ENCODE data around the gene DLG4. TPM values are rescaled to one million over a fixed set of nuclear protein-coding genes. Genes with fewer than 3 reads are reported as not detected.

The DLG4 gene
- polyA plus RNA-seq, 4 donors, result 25.8 to 50.7 (median 41.7) TPM

Other genes starting within 250 kb of the DLG4 start
- 1 to 10 TPM; 1.2 to 3.2 (median 2.1) TPM for gene ALOX12, start 223.8 kb downstream of the DLG4 start, polyA plus RNA-seq (ENCODE audit: insufficient read length in 4 of 4)
- 100 to 1,000 TPM; 108 to 194 (median 188) TPM for gene RNASEK, start 207.2 kb downstream of the DLG4 start, polyA plus RNA-seq (ENCODE audit: insufficient read length in 4 of 4)
- gene BCL6B, start 196.8 kb downstream of the DLG4 start, polyA plus RNA-seq (ENCODE audit: insufficient read length in 4 of 4), result 10 to 100 TPM; 20.0 to 25.0 (median 23.9) TPM
- 1 to 10 TPM; 1.5 to 3.8 (median 3.0) TPM for gene SLC16A13, start 183.8 kb downstream of the DLG4 start, polyA plus RNA-seq (ENCODE audit: insufficient read length in 4 of 4)
- under 1 TPM; 0.37 to 0.93 (median 0.45) TPM for gene SLC16A11, start 175.7 kb downstream of the DLG4 start, polyA plus RNA-seq (ENCODE audit: insufficient read length in 4 of 4)
- gene CLEC10A, start 139.6 kb downstream of the DLG4 start, polyA plus RNA-seq (ENCODE audit: insufficient read length in 4 of 4), result 1 to 10 TPM in 3 of 4 donors, under 1 TPM in 1; 0.99 to 2.0 (median 1.1) TPM
- gene ASGR2, start 105.0 kb downstream of the DLG4 start, polyA plus RNA-seq (ENCODE audit: insufficient read length in 4 of 4), result 1 to 10 TPM in 3 of 4 donors, under 1 TPM in 1; 0.92 to 2.0 (median 1.7) TPM
- 1 to 10 TPM; 3.9 to 7.9 (median 5.9) TPM for gene ASGR1, start 40.5 kb downstream of the DLG4 start, polyA plus RNA-seq (ENCODE audit: insufficient read length in 4 of 4)
- gene ACADVL, start 102 bp upstream of the DLG4 start, polyA plus RNA-seq (ENCODE audit: insufficient read length in 4 of 4), result 100 to 1,000 TPM; 318 to 561 (median 453) TPM
- 10 to 100 TPM; 46.3 to 70.6 (median 51.4) TPM for gene DVL2, start 14.7 kb upstream of the DLG4 start, polyA plus RNA-seq (ENCODE audit: insufficient read length in 4 of 4)
- 10 to 100 TPM; 39.1 to 62.6 (median 52.5) TPM for gene PHF23, start 19.6 kb upstream of the DLG4 start, polyA plus RNA-seq (ENCODE audit: insufficient read length in 4 of 4)
- gene GABARAP, start 22.6 kb upstream of the DLG4 start, polyA plus RNA-seq (ENCODE audit: insufficient read length in 4 of 4), result 100 to 1,000 TPM; 327 to 487 (median 427) TPM
- 100 to 1,000 TPM; 146 to 158 (median 156) TPM for gene CTDNEP1, start 31.9 kb upstream of the DLG4 start, polyA plus RNA-seq (ENCODE audit: insufficient read length in 4 of 4)
- gene ELP5, start 32.4 kb upstream of the DLG4 start, polyA plus RNA-seq (ENCODE audit: insufficient read length in 4 of 4), result 10 to 100 TPM; 45.9 to 53.5 (median 48.1) TPM
- 10 to 100 TPM in 3 of 4 donors, 1 to 10 TPM in 1; 1.3 to 58.7 (median 50.8) TPM for gene CLDN7, start 42.6 kb upstream of the DLG4 start, polyA plus RNA-seq (ENCODE audit: insufficient read length in 4 of 4)
- gene SLC2A4, start 61.9 kb upstream of the DLG4 start, polyA plus RNA-seq (ENCODE audit: insufficient read length in 4 of 4), result 1 to 10 TPM; 1.5 to 2.8 (median 1.9) TPM
- 1 to 10 TPM; 1.9 to 4.1 (median 2.7) TPM for gene YBX2, start 74.8 kb upstream of the DLG4 start, polyA plus RNA-seq (ENCODE audit: insufficient read length in 4 of 4)
- 100 to 1,000 TPM; 247 to 327 (median 311) TPM for gene EIF5A, start 87.8 kb upstream of the DLG4 start, polyA plus RNA-seq (ENCODE audit: insufficient read length in 4 of 4)
- gene GPS2, start 95.5 kb upstream of the DLG4 start, polyA plus RNA-seq (ENCODE audit: insufficient read length in 4 of 4), result 100 to 1,000 TPM in 1 of 4 donors, 10 to 100 TPM in 3; 73.8 to 104 (median 90.1) TPM
- gene NEURL4, start 109.5 kb upstream of the DLG4 start, polyA plus RNA-seq (ENCODE audit: insufficient read length in 4 of 4), result 10 to 100 TPM; 25.7 to 43.8 (median 27.8) TPM
- 10 to 100 TPM in 2 of 4 donors, 1 to 10 TPM in 2; 6.9 to 11.0 (median 8.8) TPM for gene ACAP1, start 116.7 kb upstream of the DLG4 start, polyA plus RNA-seq (ENCODE audit: insufficient read length in 4 of 4)
- gene KCTD11, start 132.3 kb upstream of the DLG4 start, polyA plus RNA-seq (ENCODE audit: insufficient read length in 4 of 4), result 10 to 100 TPM; 10.9 to 12.1 (median 11.6) TPM
- gene TMEM95, start 135.3 kb upstream of the DLG4 start, polyA plus RNA-seq (ENCODE audit: insufficient read length in 4 of 4), result not detected
- 1 to 10 TPM in 3 of 4 donors, under 1 TPM in 1; 1.00 to 6.1 (median 5.2) TPM for gene TNK1, start 161.3 kb upstream of the DLG4 start, polyA plus RNA-seq (ENCODE audit: insufficient read length in 4 of 4)
- 10 to 100 TPM; 30.3 to 48.7 (median 39.6) TPM for gene PLSCR3, start 174.7 kb upstream of the DLG4 start, polyA plus RNA-seq (ENCODE audit: insufficient read length in 4 of 4)
- 10 to 100 TPM; 52.8 to 90.1 (median 80.5) TPM for gene TMEM256, start 184.3 kb upstream of the DLG4 start, polyA plus RNA-seq (ENCODE audit: insufficient read length in 4 of 4)
- gene NLGN2, start 188.0 kb upstream of the DLG4 start, polyA plus RNA-seq (ENCODE audit: insufficient read length in 4 of 4), result 10 to 100 TPM; 21.4 to 55.8 (median 32.8) TPM
- gene SPEM1, start 200.5 kb upstream of the DLG4 start, polyA plus RNA-seq (ENCODE audit: insufficient read length in 4 of 4), result not detected
- gene SPEM2, start 205.8 kb upstream of the DLG4 start, polyA plus RNA-seq (ENCODE audit: insufficient read length in 4 of 4), result under 1 TPM in 1 of 4 donors, not detected in 3; 0.18 TPM
- gene SPEM3, start 209.0 kb upstream of the DLG4 start, polyA plus RNA-seq (ENCODE audit: insufficient read length in 4 of 4), result not detected
- gene TMEM102, start 215.6 kb upstream of the DLG4 start, polyA plus RNA-seq (ENCODE audit: insufficient read length in 4 of 4), result 1 to 10 TPM; 1.1 to 4.8 (median 3.8) TPM
- 10 to 100 TPM in 1 of 4 donors, 1 to 10 TPM in 3; 5.6 to 17.1 (median 8.5) TPM for gene FGF11, start 219.7 kb upstream of the DLG4 start, polyA plus RNA-seq (ENCODE audit: insufficient read length in 4 of 4)
- 10 to 100 TPM in 2 of 4 donors, 1 to 10 TPM in 2; 9.0 to 15.1 (median 9.8) TPM for gene CHRNB1, start 225.2 kb upstream of the DLG4 start, polyA plus RNA-seq (ENCODE audit: insufficient read length in 4 of 4)

Data from left renal pelvis (tissue), 4 donors.